ENCODE measurements around the gene MS4A6E. TPM values are rescaled to one million over a fixed set of nuclear protein-coding genes. Genes with fewer than 3 reads are reported as not detected.

MS4A6E gene
- total RNA-seq, 1 experiment from 2014 or later = not detected

- Histone ChIP-seq H3K9me3 (ENCODE audit: control insufficient read depth in 1 of 2, insufficient read depth in 1 of 2, low read depth in 1 of 2, low read length in 2 of 2) (no peaks in the 10 kb centered on the region), H3K27ac (ENCODE audit: low read depth, low read length) (no peak overlapping the region), H2AFZ (ENCODE audit: low read depth, low read length, poor library complexity, severe bottlenecking) (no peak overlapping the region), H3K79me2 (ENCODE audit: insufficient read depth, low read length) (no peaks in the 10 kb centered on the region), H3K4me2 (ENCODE audit: low read length) (no peak overlapping the region), H4K20me1 (ENCODE audit: insufficient read depth) (no peaks in the 10 kb centered on the region), H3K36me3 (ENCODE audit: control insufficient read depth in 1 of 2, insufficient read depth in 2 of 2, low read length in 2 of 2) (no peaks in the 10 kb centered on the region), H3K9me2 (ENCODE audit: insufficient read depth) (no peaks in the 10 kb centered on the region), H3K27me3 (ENCODE audit: insufficient read depth, low read length) (peaks cover 7% of the 10 kb centered on the region; the same call in 1 of the 2 replicates), H3K4me3 (replicated peaks in 1 of 2; ENCODE audit: low read depth in 1 of 2, low read length in 2 of 2) (no peak overlapping the region), H3K9ac (ENCODE audit: low read length) (no peak overlapping the region), H3K4me1 (ENCODE audit: control insufficient read depth in 1 of 2, insufficient read depth in 2 of 2, low read length in 2 of 2) (no peaks in the 10 kb centered on the region)
- no peak for ATAC-seq
- no TSS peak for BruUV-seq (replicated peaks)
- ChIA-PET POLR2A (no interaction called here), RAD21 (ENCODE audit: low non-redundant PET in 1 of 2, low total read pairs in 2 of 2, uncharacterized antibody in 2 of 2, unreplicated experiment in 2 of 2) (no interaction called here), CTCF (no interaction called here)
- intact Hi-C loops (cut with micrococcal nuclease) = no loop called here
- no peak for DNase-seq (ENCODE audit: low read depth, low spot score)
- TF ChIP-seq SRF (IDR thresholded peaks at IDR 0.05; ENCODE audit: low read depth) (no peak), RAD21 (IDR thresholded peaks at IDR 0.05; ENCODE audit: low read depth) (no peak), CTCF (IDR thresholded peaks at IDR 0.05 in 2 of 3, conservative IDR thresholded peaks at IDR 0.05 in 1 of 3; ENCODE audit: borderline replicate concordance in 1 of 3, insufficient read depth in 1 of 3, low read depth in 2 of 3, low read length in 2 of 3) (no peak), ZFX (IDR thresholded peaks at IDR 0.05) (no peak), SP1 (IDR thresholded peaks at IDR 0.05; ENCODE audit: low read depth) (no peak), CEBPB (IDR thresholded peaks at IDR 0.05; ENCODE audit: low read depth) (no peak), TCF7L2 (IDR thresholded peaks at IDR 0.05; ENCODE audit: borderline replicate concordance, extremely low read depth, insufficient read depth, insufficient read length) (no peak), FOSL1 (IDR thresholded peaks at IDR 0.05; ENCODE audit: low read depth) (no peak), EZH2 (IDR thresholded peaks at IDR 0.05) (no peak), REST (IDR thresholded peaks at IDR 0.05; ENCODE audit: low read depth) (no peak)
These were observed 40.8 kb downstream of the MS4A6E start for GRCh38 chr11:60367896-60368295.

All from HCT116 (cell line).